GM12878 (cell line): ENCODE measurements around the gene GSE1. TPM values are rescaled to one million over a fixed set of nuclear protein-coding genes. Genes with fewer than 3 reads are reported as not detected.

Source experiments
- ATAC-seq: fragments of 200-7000 bp; cut with Tn5 transposase; 3 replicates; pipeline ENCODE4 v1.9.1; 2020; ENCODE audit warnings: mild to moderate bottlenecking, moderate library complexity
- BruUV-seq: library from RNA; stranded (reverse); fragments of 400-500 nt; replicated peaks from 2 replicates; lab custom pipeline; 2021; lab: Mats Ljungman, UMichigan
- CTCF ChIA-PET: fragments of 300-600 bp; sonication (Branson Sonifier 250); formaldehyde crosslinking; extraction: SDS; loops from one replicate; lab custom pipeline; 2021; ENCODE audit warnings: inconsistent platforms; lab: Yijun Ruan, JAX
- POLR2A ChIA-PET: fragments of 350-600 bp; formaldehyde crosslinking; extraction: SDS; loops from one replicate; lab custom pipeline; 2021; ENCODE audit warnings: inconsistent platforms; lab: Charles Lee
- RAD21 ChIA-PET: fragments of 300-600 bp; sonication (Branson Sonifier 250); formaldehyde crosslinking; loops from one replicate; lab custom pipeline; 2023; ENCODE audit warnings: antibody characterized with exemption; ENCODE audit not compliant: unreplicated experiment; lab: Charles Lee
- SMC1A ChIA-PET: fragments of 300-600 bp; sonication (Branson Sonifier 250); formaldehyde crosslinking; loops from one replicate; lab custom pipeline; 2023; ENCODE audit not compliant: unreplicated experiment, uncharacterized antibody; lab: Charles Lee
- DNase-seq: peaks from one replicate; pipeline ENCODE4 v3.0.0-alpha.2; 2011; ENCODE audit warnings: low read depth, low spot score
- FAIRE-seq: peaks from 3 replicates; lab custom pipeline; 2011; peaks lifted over from hg19 to GRCh38; lab: Jason Lieb, UNC
- H2AFZ ChIP-seq: 2 replicates; pipeline ENCODE4 v1.6.0; 2011; ENCODE audit warnings: low read depth, low read length, control low read depth; ENCODE audit not compliant: control insufficient read depth
- H3K27ac ChIP-seq: 2 replicates; pipeline ENCODE4 v1.5.1; 2011; ENCODE audit warnings: control low read depth; ENCODE audit not compliant: control insufficient read depth, insufficient read depth
- H3K27me3 ChIP-seq, 2 experiments: replicated peaks in 1 of 2; 2 replicates each; pipeline versions ENCODE4 v1.6.0 to v1.6.1; 2011; ENCODE audit warnings: low read length in 1 of 2; ENCODE audit not compliant: control insufficient read depth in 2 of 2, insufficient read depth in 2 of 2
- H3K36me3 ChIP-seq, 2 experiments: 2 replicates each; pipeline ENCODE4 v1.5.1; 2011; ENCODE audit warnings: low read length in 1 of 2; ENCODE audit not compliant: control insufficient read depth in 2 of 2, insufficient read depth in 2 of 2
- H3K4me1 ChIP-seq: 2 replicates; pipeline ENCODE4 v1.6.1; 2011; ENCODE audit warnings: mild to moderate bottlenecking, low read length, moderate library complexity, mixed read lengths; ENCODE audit not compliant: control insufficient read depth, insufficient read depth
- H3K4me2 ChIP-seq: 2 replicates; pipeline ENCODE4 v1.6.0; 2011; ENCODE audit warnings: control low read depth; ENCODE audit not compliant: control insufficient read depth, insufficient read depth
- H3K4me3 ChIP-seq: fragments of 200-600 bp; sonication (generic); 2 replicates; pipeline ENCODE4 v1.5.1; 2016
- H3K79me2 ChIP-seq: 2 replicates; pipeline ENCODE4 v1.6.0; 2011; ENCODE audit warnings: low read length; ENCODE audit not compliant: control insufficient read depth, insufficient read depth
- H3K9ac ChIP-seq: 2 replicates; pipeline ENCODE4 v1.8.0; 2011; ENCODE audit warnings: low read length, control low read depth, mixed read lengths; ENCODE audit not compliant: control insufficient read depth, insufficient read depth
- H3K9me3 ChIP-seq: replicated peaks from 3 replicates; pipeline ENCODE4 v1.5.1; 2011; ENCODE audit warnings: mild to moderate bottlenecking, low read length; ENCODE audit not compliant: control insufficient read depth, insufficient read depth
- H4K20me1 ChIP-seq: 2 replicates; pipeline ENCODE4 v1.6.0; 2011; ENCODE audit not compliant: control insufficient read depth, insufficient read depth
- ASH2L ChIP-seq: fragments of 300-600, 200-600 bp; sonication (generic); IDR thresholded peaks from 2 replicates; pipeline ENCODE4 v1.6.1; 2017; ENCODE audit warnings: low read depth, mild to moderate bottlenecking, borderline replicate concordance
- CHD1 ChIP-seq: IDR thresholded peaks from 2 replicates; pipeline ENCODE4 v1.6.1; 2012; ENCODE audit warnings: low read depth, low read length, improper control_type of control experiment
- CREM ChIP-seq: IDR thresholded peaks from 2 replicates; pipeline ENCODE4 v1.6.1; 2014; ENCODE audit warnings: antibody characterized with exemption, low read depth
- FOS ChIP-seq: IDR thresholded peaks from 3 replicates; pipeline ENCODE4 v1.6.1; 2011; ENCODE audit warnings: borderline replicate concordance; ENCODE audit not compliant: insufficient read length; ENCODE audit errors: extremely low read depth
- HDAC2 ChIP-seq: fragments of 200-600 bp; sonication (generic); IDR thresholded peaks from 2 replicates; pipeline ENCODE4 v1.6.1; 2017
- IRF3 ChIP-seq: fragments of 450-650 bp; IDR thresholded peaks from 2 replicates; pipeline ENCODE4 v1.6.1; 2014; ENCODE audit warnings: mild to moderate bottlenecking
- MLLT1 ChIP-seq: fragments of 450-650 bp; IDR thresholded peaks from 2 replicates; pipeline ENCODE4 v1.6.1; 2016; ENCODE audit warnings: mild to moderate bottlenecking
- MTA3 ChIP-seq: IDR thresholded peaks from 2 replicates; pipeline ENCODE4 v1.6.1; 2012; ENCODE audit warnings: low read length, inconsistent platforms, borderline replicate concordance
- NBN ChIP-seq: fragments of 450-650 bp; IDR thresholded peaks from 2 replicates; pipeline ENCODE4 v1.6.1; 2016
- NKRF ChIP-seq: fragments of 450-650 bp; conservative IDR thresholded peaks from 2 replicates; pipeline ENCODE4 v1.6.1; 2017; ENCODE audit warnings: mild to moderate bottlenecking, moderate library complexity
- SUPT20H ChIP-seq: IDR thresholded peaks from 2 replicates; pipeline ENCODE4 v1.6.1; 2011; ENCODE audit warnings: low read depth, mild to moderate bottlenecking, low read length, moderate library complexity, borderline replicate concordance; ENCODE audit not compliant: control insufficient read depth
- TAF1 ChIP-seq: IDR thresholded peaks from 2 replicates; pipeline ENCODE4 v1.6.1; 2011; ENCODE audit warnings: mild to moderate bottlenecking, low read depth, low read length, borderline replicate concordance
- ZNF384 ChIP-seq: IDR thresholded peaks from 2 replicates; pipeline ENCODE4 v1.6.1; 2012; ENCODE audit warnings: low read depth, mild to moderate bottlenecking, low read length, improper control_type of control experiment, borderline replicate concordance
- ZNF687 ChIP-seq: fragments of 450-650 bp; IDR thresholded peaks from 2 replicates; pipeline ENCODE4 v1.6.1; 2017; ENCODE audit warnings: mild to moderate bottlenecking, moderate library complexity
- WGBS: methylation state at CpG from one replicate; pipeline ENCODE4 v1.1.6; 2016; ENCODE audit warnings: low lambda C conversion rate; ENCODE audit not compliant: insufficient replicate concordance, insufficient coverage; ENCODE audit errors: missing lambda C conversion rate; 5-methylcytosine and 5-hydroxymethylcytosine counted together
- in situ Hi-C: fragments of 300-500 bp; cut with MboI; formaldehyde crosslinking; loops from 9 replicates; pipeline ENCODE4 v1.14.3; 2018; ENCODE audit warnings: mixed read lengths
- intact Hi-C: fragments of 100-400 bp; cut with micrococcal nuclease; formaldehyde crosslinking; loops from one replicate; pipeline ENCODE4 v1.14.2; 2022; ENCODE audit not compliant: unreplicated experiment
- polyA plus RNA-seq, 11 experiments: library from polyadenylated mRNA; depleted of rRNA in 4 of 11; unstranded in 6 of 11; stranded (reverse) in 5 of 11; fragments of >200 nt; fragmentation: Nextera tagmentation in 4 of 11; fragmentation: Illumina TruSeq in 1 of 11; extraction: Ambion mirVana in 4 of 11; extraction: Trizol in 1 of 11; gene quantifications; 1 replicate in 1 of 11; 2 replicates in 10 of 11; pipeline versions ENCODE4 v1.2.1 to v1.2.3, GENCODE V29; 2011 to 2016; ENCODE audit warnings: inconsistent platforms in 2 of 11, missing spikeins in 2 of 11, low read depth in 1 of 11
- total RNA-seq, 4 experiments: library from RNA; depleted of rRNA in 3 of 4; stranded (reverse); fragments of >200 nt in 3 of 4; fragmentation: Illumina TruSeq in 1 of 4; extraction: Trizol in 1 of 4; gene quantifications; 2 replicates each; pipeline versions ENCODE4 v1.2.1 to v1.2.3, GENCODE V29; 2013 to 2021

The GSE1 gene
- total and polyA plus RNA-seq, 10 of the 15 experiments (the other 5 are each of a cell fraction or from before 2014, with no cell fraction given), result 4.6 to 58.7 (median 18.2) TPM

- TF ChIP-seq ZNF384 (no peak), NBN (no peak), MTA3 (no peak), IRF3 (no peak), TAF1 (no peak)
These were observed 50.1 kb downstream of the GSE1 start (continued) for GRCh38 chr16:85662976-85663830.

- H3K9ac ChIP-seq, result no peak overlapping the region
- CTCF ChIA-PET, result no interaction called here
- ATAC-seq, result no peak
- POLR2A ChIA-PET, result no interaction called here
- SMC1A ChIA-PET, result no interaction called here
- no TSS peak for BruUV-seq
- peaks cover 45 to 60% of the 10 kb centered on the region in 2 experiments for H3K36me3 ChIP-seq
- FAIRE-seq, result no peak
- WGBS, result 88% methylated on average over 12 of the region's 12 CpGs
- H3K27ac ChIP-seq, result no peak overlapping the region
- no peak overlapping the region for H3K4me2 ChIP-seq
- in situ Hi-C loops (no loop called here), intact Hi-C loops (no loop called here)
- no peaks in the 10 kb centered on the region for H4K20me1 ChIP-seq
- H3K79me2 ChIP-seq, result no peaks in the 10 kb centered on the region
- RAD21 ChIA-PET, result no interaction called here
- H3K9me3 ChIP-seq, result no peaks in the 10 kb centered on the region
- H3K27me3 ChIP-seq, result no peaks in the 10 kb centered on the region
- no peak for DNase-seq
- H3K4me3 ChIP-seq, result no peak overlapping the region
- no peaks in the 10 kb centered on the region for H3K4me1 ChIP-seq
- H2AFZ ChIP-seq, result no peak overlapping the region
- TF ChIP-seq ZNF687, result no peak
- TF ChIP-seq HDAC2, result no peak
- no peak for TF ChIP-seq SUPT20H
- TF ChIP-seq MLLT1, result no peak
- TF ChIP-seq FOS, result no peak
- no peak for TF ChIP-seq CREM
- no peak for TF ChIP-seq NKRF
- TF ChIP-seq ASH2L, result no peak
- no peak for TF ChIP-seq CHD1
These were observed 50.8 kb downstream of the GSE1 start for GRCh38 chr16:85663891-85664321.
